Progenitor cell of endocrine pancreas (in vitro differentiated cells): Measurements from ENCODE around the gene CST8. TPM values are rescaled to one million over a fixed set of nuclear protein-coding genes. Genes with fewer than 3 reads are reported as not detected.

ENCODE experiments used
- DNase-seq: peaks from one replicate; pipeline ENCODE4 v3.0.0; 2021; ENCODE audit warnings: low spot score; ENCODE audit not compliant: unreplicated experiment
- H3K27ac Mint-ChIP-seq: 2 replicates; pipeline ENCODE4 v1.8.0; 2021; ENCODE audit warnings: mild to moderate bottlenecking, moderate library complexity, mixed read lengths
- H3K27me3 Mint-ChIP-seq: 2 replicates; pipeline ENCODE4 v1.8.0; 2021; ENCODE audit warnings: mixed read lengths
- H3K36me3 Mint-ChIP-seq: 2 replicates; pipeline ENCODE4 v1.8.0; 2022; ENCODE audit warnings: mixed read lengths; ENCODE audit not compliant: insufficient read depth
- H3K4me1 Mint-ChIP-seq: 2 replicates; pipeline ENCODE4 v1.8.0; 2021; ENCODE audit warnings: low read depth, mixed read lengths
- H3K4me3 Mint-ChIP-seq: 2 replicates; pipeline ENCODE4 v1.8.0; 2021; ENCODE audit warnings: low read depth, mild to moderate bottlenecking, moderate library complexity, mixed read lengths
- H3K9me3 Mint-ChIP-seq: 2 replicates; pipeline ENCODE4 v1.8.0; 2021; ENCODE audit warnings: low read depth, mixed read lengths
- total RNA-seq: library from RNA; stranded (reverse); gene quantifications from 2 replicates; pipeline ENCODE4 v1.2.1, GENCODE V29; 2021
- TF ChIP-seq, protein P1 (sequence below): fragments of 200-600 bp; sonication (generic); IDR thresholded peaks from one replicate; pipeline ENCODE4 v1.5.0; 2021; ENCODE audit warnings: antibody characterized with exemption, mild to moderate bottlenecking; ENCODE audit not compliant: unreplicated experiment

CST8 gene
- total RNA-seq, 1 donor from 2014 or later, result not detected

DNA sequence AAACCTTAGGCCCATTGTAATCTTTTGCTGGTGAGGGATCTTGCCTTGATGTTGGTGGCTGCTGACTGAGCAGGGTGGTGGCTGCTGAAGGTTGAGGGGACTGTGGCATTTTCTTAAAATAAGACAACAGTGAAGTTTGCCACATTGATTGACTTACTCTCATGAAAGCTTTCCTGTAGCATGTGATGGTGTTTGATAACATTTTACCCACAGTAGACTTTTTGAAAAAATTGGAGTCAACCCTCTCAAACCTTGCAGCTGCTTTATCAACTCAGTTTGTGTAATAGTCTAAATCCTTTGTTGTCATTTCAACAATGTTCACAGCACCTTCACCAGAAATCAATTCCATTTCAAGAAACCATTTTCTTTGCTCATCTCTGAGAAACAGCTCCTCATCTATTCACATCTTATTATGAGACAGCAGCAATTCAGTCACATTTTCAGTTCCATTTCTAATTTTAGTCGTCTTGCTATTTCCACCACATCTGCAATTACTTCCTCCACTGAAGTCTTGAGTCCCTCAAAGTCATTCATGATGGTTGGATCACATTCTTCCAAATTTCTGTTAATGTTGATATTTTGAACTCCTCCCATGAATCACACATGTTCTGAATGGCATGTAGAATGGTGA, 40.1 kb downstream of the CST8 start:
- TF ChIP-seq, protein P1, sequence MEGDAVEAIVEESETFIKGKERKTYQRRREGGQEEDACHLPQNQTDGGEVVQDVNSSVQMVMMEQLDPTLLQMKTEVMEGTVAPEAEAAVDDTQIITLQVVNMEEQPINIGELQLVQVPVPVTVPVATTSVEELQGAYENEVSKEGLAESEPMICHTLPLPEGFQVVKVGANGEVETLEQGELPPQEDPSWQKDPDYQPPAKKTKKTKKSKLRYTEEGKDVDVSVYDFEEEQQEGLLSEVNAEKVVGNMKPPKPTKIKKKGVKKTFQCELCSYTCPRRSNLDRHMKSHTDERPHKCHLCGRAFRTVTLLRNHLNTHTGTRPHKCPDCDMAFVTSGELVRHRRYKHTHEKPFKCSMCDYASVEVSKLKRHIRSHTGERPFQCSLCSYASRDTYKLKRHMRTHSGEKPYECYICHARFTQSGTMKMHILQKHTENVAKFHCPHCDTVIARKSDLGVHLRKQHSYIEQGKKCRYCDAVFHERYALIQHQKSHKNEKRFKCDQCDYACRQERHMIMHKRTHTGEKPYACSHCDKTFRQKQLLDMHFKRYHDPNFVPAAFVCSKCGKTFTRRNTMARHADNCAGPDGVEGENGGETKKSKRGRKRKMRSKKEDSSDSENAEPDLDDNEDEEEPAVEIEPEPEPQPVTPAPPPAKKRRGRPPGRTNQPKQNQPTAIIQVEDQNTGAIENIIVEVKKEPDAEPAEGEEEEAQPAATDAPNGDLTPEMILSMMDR, result no peak
- no peak overlapping the region for H3K4me3 Mint-ChIP-seq
- no peak overlapping the region for H3K27ac Mint-ChIP-seq
- no peak for DNase-seq
- H3K9me3 Mint-ChIP-seq, result peaks cover 14% of the 10 kb centered on the region
- no peaks in the 10 kb centered on the region for H3K27me3 Mint-ChIP-seq
- H3K4me1 Mint-ChIP-seq, result no peaks in the 10 kb centered on the region
- no peaks in the 10 kb centered on the region for H3K36me3 Mint-ChIP-seq

DNA sequence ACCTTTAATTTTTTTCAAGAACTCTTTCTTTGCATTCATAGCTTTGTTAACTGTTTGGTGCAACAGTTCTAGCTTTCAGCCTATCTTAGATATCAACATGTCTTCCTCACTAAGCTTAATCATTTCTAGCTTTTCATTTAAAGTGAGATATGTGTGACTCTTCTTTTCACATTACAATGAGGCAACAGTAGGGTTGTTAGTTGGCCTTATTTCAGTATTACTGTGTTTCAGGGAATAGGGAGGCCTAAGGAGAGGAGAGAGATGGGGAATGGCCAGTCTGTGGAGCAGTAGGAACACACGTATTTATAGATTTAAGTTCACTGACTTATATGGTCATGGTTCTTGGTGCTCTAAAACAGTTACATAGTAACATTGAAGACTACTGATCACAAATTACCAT, 41.6 kb downstream of the CST8 start:
- Mint-ChIP-seq H3K27ac (no peak overlapping the region), H3K36me3 (no peaks in the 10 kb centered on the region), H3K4me1 (no peaks in the 10 kb centered on the region), H3K9me3 (peaks cover 14% of the 10 kb centered on the region), H3K4me3 (no peak overlapping the region), H3K27me3 (no peaks in the 10 kb centered on the region)
- TF ChIP-seq, protein P1, result no peak
- DNase-seq, result no peak

DNA sequence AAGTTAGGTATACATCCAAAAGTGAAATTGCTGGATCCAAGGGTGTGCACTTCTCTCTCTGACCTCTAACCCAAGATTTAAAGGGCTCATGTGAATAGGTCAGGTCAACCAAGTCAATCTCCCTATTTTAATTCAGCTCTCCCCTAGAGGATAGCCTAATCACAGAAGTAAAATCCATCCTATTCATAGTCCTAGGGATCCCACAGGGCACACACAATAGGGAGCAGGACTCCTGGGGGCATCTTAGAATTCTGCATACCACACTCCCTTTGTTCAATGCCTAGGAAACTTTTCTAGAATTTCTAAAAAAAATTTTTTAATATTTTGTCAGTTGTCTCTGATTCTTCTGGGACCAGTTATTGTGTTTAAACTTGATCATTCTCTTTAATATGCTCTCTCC, 42.2 kb downstream of the CST8 start:
- no peak overlapping the region for H3K27ac Mint-ChIP-seq
- TF ChIP-seq, protein P1, result no peak
- no peaks in the 10 kb centered on the region for H3K4me1 Mint-ChIP-seq
- no peak for DNase-seq
- H3K27me3 Mint-ChIP-seq, result no peaks in the 10 kb centered on the region
- no peaks in the 10 kb centered on the region for H3K36me3 Mint-ChIP-seq
- peaks cover 14% of the 10 kb centered on the region for H3K9me3 Mint-ChIP-seq
- H3K4me3 Mint-ChIP-seq, result no peak overlapping the region

DNA sequence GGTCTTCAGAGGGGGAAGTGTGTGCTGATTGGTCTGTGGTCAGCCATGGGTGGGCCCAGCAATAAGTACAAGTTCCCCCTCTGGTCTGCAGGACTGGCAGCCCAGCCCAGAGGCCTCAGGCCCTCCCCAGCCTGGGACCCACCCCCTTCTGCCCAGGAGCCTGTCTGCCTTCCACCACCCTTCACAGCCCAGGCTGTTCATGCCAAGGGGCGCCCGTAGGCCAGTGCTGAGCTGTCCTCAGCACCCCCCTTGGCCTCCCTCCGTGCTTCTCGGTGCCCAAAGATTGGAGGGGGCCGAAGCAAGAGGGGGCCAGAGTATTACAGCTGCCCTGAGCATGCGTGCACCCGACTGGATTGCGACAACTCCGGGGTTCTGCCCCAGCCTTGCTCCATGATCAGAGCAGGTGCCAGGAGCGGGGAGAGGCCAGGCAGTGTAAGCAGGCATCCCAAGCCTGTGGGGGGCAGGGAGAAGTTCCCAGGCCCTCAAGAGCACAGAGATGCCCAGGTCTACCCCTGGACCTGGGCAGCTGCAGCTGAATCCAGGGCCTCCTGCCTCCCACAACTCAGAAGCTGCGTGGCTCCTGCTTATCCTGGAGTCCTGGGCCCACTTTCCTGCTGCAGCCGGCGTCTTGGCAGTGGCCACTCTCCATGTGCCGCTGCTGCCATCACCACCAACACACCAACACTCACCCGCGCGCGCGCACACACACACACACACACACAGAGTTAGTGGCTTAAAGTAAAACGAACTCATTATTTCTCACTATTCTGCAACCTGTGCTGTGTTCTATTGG, 44.1 kb downstream of the CST8 start:
- no peak for DNase-seq
- no peaks in the 10 kb centered on the region for H3K4me1 Mint-ChIP-seq
- TF ChIP-seq, protein P1, result no peak
- H3K36me3 Mint-ChIP-seq, result no peaks in the 10 kb centered on the region
- no peaks in the 10 kb centered on the region for H3K27me3 Mint-ChIP-seq
- H3K9me3 Mint-ChIP-seq, result peaks cover 4% of the 10 kb centered on the region
- no peak overlapping the region for H3K27ac Mint-ChIP-seq
- H3K4me3 Mint-ChIP-seq, result no peak overlapping the region

DNA sequence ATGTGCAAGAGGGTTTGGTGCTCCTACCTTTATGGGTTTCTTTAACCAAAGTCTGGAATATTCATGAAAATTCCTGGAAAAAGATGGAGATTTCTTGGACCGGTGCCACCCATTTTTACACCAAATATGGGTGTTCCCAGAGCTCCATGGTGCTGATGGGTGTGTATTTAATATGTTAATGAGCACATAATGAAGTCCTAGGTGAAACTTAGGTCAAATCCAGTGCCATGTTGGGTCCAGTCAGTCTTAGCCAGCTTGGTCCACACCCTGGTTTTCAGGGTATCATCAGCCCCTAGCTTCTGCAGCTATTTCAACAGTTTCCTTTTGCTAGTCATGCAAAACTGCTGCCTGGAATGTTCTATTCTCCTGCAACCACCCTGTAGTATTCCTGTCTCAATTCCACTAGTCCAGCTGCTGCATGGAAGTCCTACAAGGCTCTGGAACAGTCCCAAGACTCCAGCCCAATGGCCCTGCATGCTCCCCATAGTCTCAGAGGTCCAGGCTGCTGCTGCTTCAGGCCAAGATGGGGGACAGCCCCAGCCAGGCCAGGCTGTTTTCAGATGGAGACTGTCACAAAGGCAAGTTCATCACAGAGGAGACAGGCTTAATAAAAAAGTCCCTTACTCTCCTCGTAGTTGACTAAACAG, 45.5 kb downstream of the CST8 start:
- H3K27ac Mint-ChIP-seq, result no peak overlapping the region
- TF ChIP-seq, protein P1, result no peak
- H3K4me3 Mint-ChIP-seq, result no peak overlapping the region
- no peak for DNase-seq
- no peaks in the 10 kb centered on the region for H3K27me3 Mint-ChIP-seq
- H3K36me3 Mint-ChIP-seq, result no peaks in the 10 kb centered on the region
- no peaks in the 10 kb centered on the region for H3K4me1 Mint-ChIP-seq
- no peaks in the 10 kb centered on the region for H3K9me3 Mint-ChIP-seq
